Astrocyte of the cerebellum (primary cell): ENCODE data around the gene SLC16A9.

Experiments used
- DNase-seq: peaks from one replicate; pipeline ENCODE4 v3.0.0-alpha.2; 2011; ENCODE audit warnings: low read depth
- H3K4me3 ChIP-seq: 2 replicates; pipeline ENCODE4 v1.5.1; 2011; ENCODE audit warnings: mild to moderate bottlenecking, low read depth, low read length, moderate library complexity
- in situ Hi-C: cut with HindIII; loops from 2 replicates; pipeline ENCODE4 v1.10.0; 2017; ENCODE audit warnings: low sequenced_read_pairs
- TF ChIP-seq, protein P1 (sequence below): IDR thresholded peaks from 2 replicates; pipeline ENCODE4 v1.5.1; 2012; ENCODE audit warnings: low read length, low read depth, moderate library complexity, mild to moderate bottlenecking; ENCODE audit errors: missing control alignments

SLC16A9 gene

DNA sequence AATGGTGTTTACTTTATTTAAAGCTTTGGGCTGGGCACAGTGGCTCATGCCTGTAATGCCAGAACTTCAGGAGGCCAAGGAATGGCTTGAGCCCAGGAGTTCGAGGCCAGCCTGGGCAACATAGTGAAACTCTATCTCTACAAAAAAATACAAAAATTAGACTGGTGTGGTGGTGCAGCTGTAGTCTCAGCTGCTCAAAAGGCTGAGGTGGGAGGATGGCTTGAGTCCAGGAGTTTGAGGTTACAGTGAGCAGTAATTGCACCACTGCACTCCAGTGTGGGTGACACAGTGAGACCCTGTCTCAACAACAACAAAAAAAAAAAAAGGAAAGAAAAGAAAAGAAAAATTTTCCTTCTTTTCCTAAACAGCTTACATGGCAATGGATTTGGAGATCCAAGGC lies 22.0 kb downstream of the SLC16A9 start:
- DNase-seq, result no peak
- in situ Hi-C loops, result no loop called here
- TF ChIP-seq, protein P1, sequence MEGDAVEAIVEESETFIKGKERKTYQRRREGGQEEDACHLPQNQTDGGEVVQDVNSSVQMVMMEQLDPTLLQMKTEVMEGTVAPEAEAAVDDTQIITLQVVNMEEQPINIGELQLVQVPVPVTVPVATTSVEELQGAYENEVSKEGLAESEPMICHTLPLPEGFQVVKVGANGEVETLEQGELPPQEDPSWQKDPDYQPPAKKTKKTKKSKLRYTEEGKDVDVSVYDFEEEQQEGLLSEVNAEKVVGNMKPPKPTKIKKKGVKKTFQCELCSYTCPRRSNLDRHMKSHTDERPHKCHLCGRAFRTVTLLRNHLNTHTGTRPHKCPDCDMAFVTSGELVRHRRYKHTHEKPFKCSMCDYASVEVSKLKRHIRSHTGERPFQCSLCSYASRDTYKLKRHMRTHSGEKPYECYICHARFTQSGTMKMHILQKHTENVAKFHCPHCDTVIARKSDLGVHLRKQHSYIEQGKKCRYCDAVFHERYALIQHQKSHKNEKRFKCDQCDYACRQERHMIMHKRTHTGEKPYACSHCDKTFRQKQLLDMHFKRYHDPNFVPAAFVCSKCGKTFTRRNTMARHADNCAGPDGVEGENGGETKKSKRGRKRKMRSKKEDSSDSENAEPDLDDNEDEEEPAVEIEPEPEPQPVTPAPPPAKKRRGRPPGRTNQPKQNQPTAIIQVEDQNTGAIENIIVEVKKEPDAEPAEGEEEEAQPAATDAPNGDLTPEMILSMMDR, result no peak
- no peak overlapping the region for H3K4me3 ChIP-seq

DNA sequence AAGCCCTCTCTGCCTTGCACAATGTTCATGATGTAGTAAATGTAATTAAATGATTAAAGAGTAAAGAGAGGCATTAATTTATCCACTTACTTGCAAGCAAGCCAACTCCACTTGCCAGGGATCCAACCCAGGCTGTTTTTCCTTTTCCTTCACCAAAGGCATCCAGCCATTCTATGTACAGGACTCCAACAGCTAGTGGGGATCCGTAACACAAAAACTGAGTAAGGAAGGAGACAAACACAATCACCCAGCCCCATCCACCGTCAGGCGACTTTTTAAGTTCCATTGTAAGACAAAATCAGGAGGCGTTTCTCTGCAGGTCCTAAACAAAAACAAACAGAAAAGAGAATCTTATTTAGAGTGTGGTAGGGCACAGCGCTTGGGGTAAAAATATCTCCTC lies 25.6 kb downstream of the SLC16A9 start:
- DNase-seq, result no peak
- in situ Hi-C loops, result loop anchor here (5.0 kb wide), 1 partner anchor 37 kb away; no protein-coding TSS in a partner anchor
- no peak overlapping the region for H3K4me3 ChIP-seq
- TF ChIP-seq, protein P1, result no peak

DNA sequence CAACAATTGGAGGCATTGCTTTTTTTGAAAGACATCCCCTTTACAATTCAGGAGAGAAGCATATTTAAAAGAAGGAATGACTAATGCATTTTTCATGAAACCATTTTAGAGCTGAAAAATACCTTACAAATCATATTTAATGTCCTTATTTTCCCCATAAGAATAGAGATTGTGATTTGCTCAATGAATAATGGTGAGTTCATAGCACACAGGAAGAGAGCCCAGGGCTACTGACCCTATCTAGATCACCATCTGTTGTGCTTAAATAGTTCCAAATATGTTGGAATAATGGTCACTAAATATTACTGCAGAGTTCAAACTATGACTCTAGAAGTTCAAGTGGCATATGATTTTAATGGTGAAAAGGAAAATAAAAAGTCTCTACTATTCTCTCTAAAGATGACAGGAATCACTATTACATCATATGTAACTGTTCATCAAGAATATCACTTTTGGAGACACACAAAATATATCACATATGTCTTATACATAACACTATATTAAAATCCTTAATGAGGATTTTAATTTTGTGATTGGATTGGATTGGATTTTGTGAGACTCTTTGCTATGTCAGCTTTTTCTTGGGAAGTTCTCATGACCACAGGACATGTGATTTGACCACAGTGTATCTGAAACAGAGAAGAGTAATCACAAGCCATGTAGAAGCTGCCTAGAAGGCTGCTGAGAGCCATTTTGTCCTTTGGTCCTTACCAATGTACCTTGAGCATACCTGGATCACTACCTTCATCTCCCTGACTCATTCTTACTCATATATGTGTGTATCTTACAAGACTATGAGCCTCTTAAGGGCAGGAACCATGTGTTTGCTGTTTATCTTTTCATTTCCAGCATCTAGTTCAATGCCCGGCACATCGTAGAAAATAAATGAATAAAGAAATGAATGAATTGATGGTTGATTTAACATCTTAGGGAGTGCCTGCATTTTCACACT lies 26.4 kb downstream of the SLC16A9 start:
- DNase-seq, result no peak
- TF ChIP-seq, protein P1, result no peak
- in situ Hi-C loops, result loop anchor here (5.0 kb wide), 1 partner anchor 36 kb away; no protein-coding TSS in a partner anchor
- no peak overlapping the region for H3K4me3 ChIP-seq

DNA sequence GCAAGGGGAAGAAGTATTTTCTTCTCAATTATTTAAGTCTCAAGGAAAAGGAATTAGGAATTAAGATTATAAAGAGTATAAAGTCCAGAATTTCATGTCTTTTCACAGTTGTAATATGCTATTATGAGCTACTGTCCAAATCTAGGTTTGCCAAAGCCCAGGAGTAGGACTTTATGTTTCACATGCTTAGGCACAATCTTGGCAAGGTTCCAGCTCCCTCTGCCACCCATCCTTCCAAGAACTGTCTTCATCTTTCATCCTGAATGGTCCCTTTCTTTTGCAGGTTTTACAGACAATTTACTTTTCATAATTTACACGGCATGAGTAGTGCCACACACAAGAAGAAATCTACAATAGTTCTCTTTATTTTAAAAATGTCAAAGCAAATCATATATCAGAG lies 29.5 kb downstream of the SLC16A9 start:
- H3K4me3 ChIP-seq, result no peak overlapping the region
- TF ChIP-seq, protein P1, result no peak
- DNase-seq, result no peak
- in situ Hi-C loops, result loop anchor here (5.0 kb wide), 1 partner anchor 33 kb away; no protein-coding TSS in a partner anchor

DNA sequence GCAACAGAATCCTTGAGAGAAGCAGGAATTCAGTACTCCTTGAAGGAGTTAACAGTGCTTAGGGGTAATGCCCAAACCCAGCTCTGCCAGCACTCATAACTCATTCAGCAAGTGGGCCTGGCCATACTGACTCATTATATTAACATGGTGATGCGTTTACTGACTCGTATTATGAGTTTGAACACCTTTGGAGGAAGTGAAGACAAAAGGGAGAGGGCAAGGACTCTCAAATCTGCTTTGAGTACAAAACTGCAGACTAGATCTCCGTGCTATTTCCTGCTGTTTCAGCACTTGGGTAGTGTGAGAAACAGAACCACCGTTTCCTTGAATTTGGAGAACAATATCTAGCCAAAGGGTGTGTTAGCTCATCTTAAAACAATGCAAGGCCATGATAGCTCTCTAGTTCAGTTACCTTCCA lies 30.8 kb downstream of the SLC16A9 start:
- TF ChIP-seq, protein P1, result no peak
- H3K4me3 ChIP-seq, result no peak overlapping the region
- DNase-seq, result no peak
- in situ Hi-C loops, result no loop called here

DNA sequence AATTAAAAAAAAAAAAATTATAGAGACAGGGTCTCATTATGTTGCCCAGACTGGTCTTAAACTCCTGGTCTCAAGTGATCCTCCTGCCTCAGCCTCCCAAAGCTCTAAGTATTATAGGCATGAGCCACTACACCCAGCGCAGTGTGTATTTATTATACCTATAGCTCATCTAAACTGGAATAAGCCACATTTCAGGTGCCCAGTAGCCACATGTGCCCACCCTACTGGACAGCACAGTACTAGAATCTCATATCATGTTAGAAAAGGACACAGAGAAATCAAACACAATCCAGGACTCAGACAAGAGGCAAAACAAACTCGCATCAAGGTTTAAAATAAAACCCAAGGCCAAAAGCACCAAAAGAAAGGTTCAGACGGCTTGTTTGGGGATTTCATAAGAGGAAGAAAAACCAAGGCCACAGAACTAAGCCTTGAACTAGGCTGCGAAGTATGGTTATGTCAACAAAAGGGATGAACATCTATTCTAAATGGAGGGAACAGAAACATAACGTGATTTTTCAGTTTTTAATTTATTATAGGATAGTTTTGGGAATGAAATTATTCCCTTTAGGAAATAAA lies 32.3 kb downstream of the SLC16A9 start:
- TF ChIP-seq, protein P1, result no peak
- in situ Hi-C loops, result no loop called here

More for the DNA sequence above, 32.3 kb downstream of the SLC16A9 start:
- H3K4me3 ChIP-seq, result no peak overlapping the region
- DNase-seq, result no peak
